A549 (cell line): ENCODE measurements around the gene ROS1.

Experiments
- MAFK ChIP-seq: fragments of 450-650 bp; IDR thresholded peaks from 2 replicates; pipeline ENCODE4 v1.6.1; 2014; ENCODE audit not compliant: partially characterized antibody
- REST ChIP-seq: fragments of 200-600 bp; sonication (generic); IDR thresholded peaks from 2 replicates; pipeline ENCODE4 v1.6.1; 2016; ENCODE audit warnings: antibody characterized with exemption, mild to moderate bottlenecking, moderate library complexity
- TF ChIP-seq, protein P1 (sequence below): IDR thresholded peaks from 2 replicates; pipeline ENCODE4 v1.6.1; 2012
- TF ChIP-seq, protein P2 (sequence below): fragments of 150-350 bp; IDR thresholded peaks from 2 replicates; pipeline ENCODE4 v1.6.1; 2014; ENCODE audit warnings: low read depth, mild to moderate bottlenecking, low read length
- TF ChIP-seq, protein P3 (sequence below): fragments of >200 bp; sonication (Bioruptor Twin); formaldehyde crosslinking; IDR thresholded peaks from 3 replicates; pipeline ENCODE4 v1.5.1; 2016

DNA sequence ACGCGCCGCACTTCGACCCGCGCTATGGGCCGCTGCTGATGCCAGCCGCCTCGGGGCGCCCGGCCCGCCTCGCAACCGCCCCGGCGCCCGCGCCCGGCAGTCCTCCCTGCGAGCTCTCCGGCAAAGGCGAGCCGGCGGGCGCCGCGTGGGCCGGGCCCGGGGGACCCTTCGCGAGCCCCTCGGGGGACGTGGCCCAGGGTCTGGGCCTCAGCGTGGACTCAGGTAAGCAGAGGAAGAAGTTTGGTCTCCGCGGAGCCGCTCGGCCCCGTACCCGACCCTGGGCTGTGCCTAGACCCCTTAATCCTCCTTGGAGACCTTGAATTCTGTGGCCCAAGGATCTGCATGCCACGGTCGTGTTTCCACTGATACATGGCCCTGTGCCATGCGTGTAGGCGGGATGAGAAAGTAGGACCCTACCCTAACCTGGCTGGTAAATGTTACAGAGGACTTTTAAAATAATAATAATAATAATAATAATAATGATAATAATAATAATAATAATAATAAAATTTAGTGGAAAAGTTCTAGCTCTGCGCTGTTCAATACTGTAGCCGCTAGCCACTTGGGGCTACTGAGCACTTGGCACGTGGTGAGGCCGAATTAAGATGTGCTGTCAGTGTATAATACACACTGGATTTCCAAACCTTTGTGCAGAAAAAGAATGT is 154.8 kb downstream of the ROS1 start:
- TF ChIP-seq, protein P1, sequence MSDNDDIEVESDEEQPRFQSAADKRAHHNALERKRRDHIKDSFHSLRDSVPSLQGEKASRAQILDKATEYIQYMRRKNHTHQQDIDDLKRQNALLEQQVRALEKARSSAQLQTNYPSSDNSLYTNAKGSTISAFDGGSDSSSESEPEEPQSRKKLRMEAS, result no peak
- TF ChIP-seq MAFK (no peak), REST (no peak)
- TF ChIP-seq, protein P2, sequence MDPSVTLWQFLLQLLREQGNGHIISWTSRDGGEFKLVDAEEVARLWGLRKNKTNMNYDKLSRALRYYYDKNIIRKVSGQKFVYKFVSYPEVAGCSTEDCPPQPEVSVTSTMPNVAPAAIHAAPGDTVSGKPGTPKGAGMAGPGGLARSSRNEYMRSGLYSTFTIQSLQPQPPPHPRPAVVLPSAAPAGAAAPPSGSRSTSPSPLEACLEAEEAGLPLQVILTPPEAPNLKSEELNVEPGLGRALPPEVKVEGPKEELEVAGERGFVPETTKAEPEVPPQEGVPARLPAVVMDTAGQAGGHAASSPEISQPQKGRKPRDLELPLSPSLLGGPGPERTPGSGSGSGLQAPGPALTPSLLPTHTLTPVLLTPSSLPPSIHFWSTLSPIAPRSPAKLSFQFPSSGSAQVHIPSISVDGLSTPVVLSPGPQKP, result no peak
- TF ChIP-seq, protein P3, sequence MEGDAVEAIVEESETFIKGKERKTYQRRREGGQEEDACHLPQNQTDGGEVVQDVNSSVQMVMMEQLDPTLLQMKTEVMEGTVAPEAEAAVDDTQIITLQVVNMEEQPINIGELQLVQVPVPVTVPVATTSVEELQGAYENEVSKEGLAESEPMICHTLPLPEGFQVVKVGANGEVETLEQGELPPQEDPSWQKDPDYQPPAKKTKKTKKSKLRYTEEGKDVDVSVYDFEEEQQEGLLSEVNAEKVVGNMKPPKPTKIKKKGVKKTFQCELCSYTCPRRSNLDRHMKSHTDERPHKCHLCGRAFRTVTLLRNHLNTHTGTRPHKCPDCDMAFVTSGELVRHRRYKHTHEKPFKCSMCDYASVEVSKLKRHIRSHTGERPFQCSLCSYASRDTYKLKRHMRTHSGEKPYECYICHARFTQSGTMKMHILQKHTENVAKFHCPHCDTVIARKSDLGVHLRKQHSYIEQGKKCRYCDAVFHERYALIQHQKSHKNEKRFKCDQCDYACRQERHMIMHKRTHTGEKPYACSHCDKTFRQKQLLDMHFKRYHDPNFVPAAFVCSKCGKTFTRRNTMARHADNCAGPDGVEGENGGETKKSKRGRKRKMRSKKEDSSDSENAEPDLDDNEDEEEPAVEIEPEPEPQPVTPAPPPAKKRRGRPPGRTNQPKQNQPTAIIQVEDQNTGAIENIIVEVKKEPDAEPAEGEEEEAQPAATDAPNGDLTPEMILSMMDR, result no peak
